Stimulated activated CD8-positive, alpha-beta memory T cell treated with anti-CD3 and anti-CD28 coated beads, Interleukin-7, amount 100 ng/mL, for 4 hours (primary cell): ENCODE data around the gene HSD17B3.
"Not testable (repeated sequence)": the region's sequence is repeated elsewhere in the genome, so short reads cannot be mapped to it uniquely, and the experiment has no call there.

Source experiments
- DNase-seq, 2 donors: peaks; one replicate each; pipeline ENCODE4 v3.0.0-alpha.2; 2020; ENCODE audit warnings: low read depth in 2 of 2

Gene HSD17B3

DNA sequence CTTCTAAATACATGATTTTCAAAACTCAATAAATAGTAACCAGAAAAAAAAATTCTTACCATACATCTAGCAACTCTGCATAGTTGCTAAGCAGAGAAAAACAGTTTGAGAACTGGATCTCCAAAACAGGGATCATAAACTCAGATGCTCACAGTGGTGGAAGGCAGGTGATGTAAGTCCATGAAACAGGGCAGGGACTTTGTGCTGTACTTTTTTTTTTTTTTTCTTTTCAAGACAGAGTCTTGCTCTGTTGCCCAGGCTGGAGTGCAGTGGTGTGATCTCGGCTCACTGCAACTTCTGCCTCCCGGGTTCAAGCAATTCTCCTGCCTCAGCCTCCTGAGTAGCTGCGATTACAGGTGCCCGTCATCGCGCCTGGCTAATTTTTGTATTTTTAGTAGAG, 5.0 kb upstream of the HSD17B3 start:
- not testable (repeated sequence) for DNase-seq

DNA sequence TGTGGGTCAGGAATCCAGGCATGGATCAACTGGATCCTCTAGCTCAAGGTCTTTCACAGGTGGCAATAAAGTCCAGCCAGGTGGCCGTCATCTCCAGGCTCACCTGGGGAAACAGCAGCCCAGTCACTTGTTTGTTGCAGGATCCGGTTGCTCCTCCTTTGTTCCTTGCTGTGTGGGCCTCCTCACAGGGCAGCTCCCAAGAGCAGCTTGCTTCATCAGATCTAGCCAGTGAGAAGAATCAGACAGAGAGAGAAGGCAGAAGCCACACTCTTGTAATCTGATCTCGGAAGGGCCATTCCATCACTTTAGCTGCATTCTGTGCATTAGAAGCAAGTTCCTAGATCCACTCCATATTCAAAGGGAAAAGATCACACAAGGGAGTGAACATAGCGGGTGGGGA, 3.2 kb upstream of the HSD17B3 start:
- DNase-seq: no peak

DNA sequence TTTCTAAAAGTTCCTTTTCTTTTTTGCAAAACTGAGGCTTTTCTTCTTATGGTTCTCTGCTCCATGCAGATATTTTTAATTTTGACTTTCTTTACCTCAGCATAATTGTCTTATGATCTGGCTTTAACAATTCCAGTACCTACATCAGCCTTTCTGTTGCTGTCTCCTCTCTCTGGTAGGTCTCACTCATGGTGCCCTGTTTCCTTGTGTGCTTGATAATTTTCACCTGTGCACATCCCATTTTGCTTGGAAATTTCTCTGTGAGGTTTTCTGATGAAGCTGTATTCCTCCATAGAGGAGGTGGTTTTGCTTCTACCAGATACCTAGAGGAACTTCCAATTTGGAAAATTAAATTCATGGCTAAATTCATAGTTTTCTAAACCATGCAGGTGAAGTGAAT, 2.3 kb upstream of the HSD17B3 start:
- no peak for DNase-seq

DNA sequence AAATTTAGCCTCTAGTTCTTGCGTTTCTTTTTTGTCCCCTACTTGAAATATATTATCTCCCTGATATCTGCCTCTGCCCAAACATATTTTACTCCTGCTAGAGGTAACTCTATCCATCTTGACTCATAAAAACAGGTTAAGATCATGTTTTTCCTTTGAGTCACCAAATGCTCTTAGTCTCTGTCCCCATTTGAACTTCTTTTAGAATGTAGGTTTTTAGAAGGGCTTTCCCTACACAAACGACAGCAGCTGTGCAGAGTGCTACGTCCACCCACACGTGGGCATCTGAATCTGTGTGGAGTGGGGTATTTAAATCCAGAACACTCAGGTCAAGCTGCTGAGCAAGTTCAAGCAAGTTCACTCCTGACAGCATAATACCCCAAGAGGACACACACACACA, 2.2 kb downstream of the HSD17B3 start:
- no peak for DNase-seq

DNA sequence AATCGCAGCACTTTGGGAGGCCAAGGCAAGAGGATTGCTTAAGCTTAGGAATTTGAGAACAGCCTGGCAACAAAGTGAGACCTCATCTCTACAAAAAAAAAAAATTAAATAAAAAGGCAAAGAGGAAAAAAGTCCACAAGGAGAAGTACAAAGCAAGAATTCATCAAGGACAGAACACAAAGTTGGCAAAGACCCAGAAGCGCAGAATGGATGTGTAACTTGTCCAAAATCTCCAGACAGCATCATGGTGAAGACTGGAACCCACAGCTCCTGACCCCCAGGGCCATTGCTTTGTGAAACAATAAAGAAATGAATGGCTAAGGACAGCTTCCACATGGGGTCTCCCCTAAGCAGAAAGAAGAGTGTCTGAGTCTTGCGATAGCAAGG, 7.8 kb downstream of the HSD17B3 start:
- no peak for DNase-seq

DNA sequence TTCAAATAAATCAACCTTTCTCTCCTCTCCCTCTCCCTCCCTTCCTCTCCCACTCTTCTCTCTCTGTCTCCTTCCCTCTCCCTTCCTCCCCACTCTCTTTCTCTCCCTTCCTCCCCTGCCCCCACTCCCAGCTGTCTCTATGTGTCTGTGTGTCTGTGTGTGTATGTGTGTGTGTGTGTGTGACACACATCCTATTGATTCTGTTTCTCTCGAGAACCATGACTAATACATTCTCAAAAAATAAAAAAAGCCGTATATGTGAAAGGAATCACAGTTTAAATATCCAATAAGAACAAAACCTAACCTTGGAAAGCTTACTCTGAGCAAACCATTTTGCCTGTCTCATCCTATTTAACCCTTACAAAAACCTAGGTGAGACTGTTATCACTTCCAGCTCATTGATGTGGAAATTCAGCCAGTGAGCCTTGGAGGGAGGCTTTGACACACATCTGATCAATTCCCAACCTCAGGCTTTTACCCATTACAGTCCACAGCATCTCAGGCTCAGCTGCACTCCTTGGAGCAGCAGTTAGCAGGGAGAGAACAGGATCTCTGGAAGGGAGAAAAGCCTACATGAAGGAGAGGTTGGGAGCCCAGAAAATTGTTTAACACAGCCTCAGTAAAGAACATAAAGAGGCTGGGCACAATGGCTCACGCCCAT, 8.3 kb downstream of the HSD17B3 start:
- DNase-seq: no peak

- DNase-seq: no peak
Observed at GRCh38 chr9:96289392-96289791, 12.6 kb downstream of the HSD17B3 start.

GRCh38 chr9:96281641-96282040, 20.3 kb downstream of the HSD17B3 start:
- no peak for DNase-seq

- no peak for DNase-seq
Observed at GRCh38 chr9:96279932-96280331, 22.0 kb downstream of the HSD17B3 start.

GRCh38 chr9:96274939-96275338, 27.0 kb downstream of the HSD17B3 start:
- DNase-seq: no peak

- DNase-seq: no peak
Observed at GRCh38 chr9:96270236-96270744, 31.7 kb downstream of the HSD17B3 start.

- no peak for DNase-seq
Observed at GRCh38 chr9:96258967-96259366, 43.0 kb downstream of the HSD17B3 start.

DNA sequence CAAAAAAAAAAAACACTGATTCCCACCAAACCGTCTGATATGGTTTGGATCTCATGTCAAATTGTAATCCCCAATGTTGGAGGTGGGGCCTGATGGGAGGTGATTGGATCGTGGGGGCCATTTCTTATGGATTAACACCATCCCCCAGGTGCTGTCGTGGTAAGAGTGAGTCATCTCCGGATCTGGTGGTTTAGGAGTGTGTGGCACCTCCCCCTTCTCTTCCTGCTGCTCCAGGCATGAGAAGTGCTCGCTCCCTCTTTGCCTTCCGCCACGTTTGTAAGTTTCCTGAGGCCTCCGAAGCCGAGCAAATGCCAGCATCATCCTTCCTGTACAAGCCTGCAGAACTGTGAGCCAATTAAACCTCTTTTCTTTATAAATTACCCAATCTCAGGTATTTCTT, 45.2 kb downstream of the HSD17B3 start:
- no peak for DNase-seq

DNA sequence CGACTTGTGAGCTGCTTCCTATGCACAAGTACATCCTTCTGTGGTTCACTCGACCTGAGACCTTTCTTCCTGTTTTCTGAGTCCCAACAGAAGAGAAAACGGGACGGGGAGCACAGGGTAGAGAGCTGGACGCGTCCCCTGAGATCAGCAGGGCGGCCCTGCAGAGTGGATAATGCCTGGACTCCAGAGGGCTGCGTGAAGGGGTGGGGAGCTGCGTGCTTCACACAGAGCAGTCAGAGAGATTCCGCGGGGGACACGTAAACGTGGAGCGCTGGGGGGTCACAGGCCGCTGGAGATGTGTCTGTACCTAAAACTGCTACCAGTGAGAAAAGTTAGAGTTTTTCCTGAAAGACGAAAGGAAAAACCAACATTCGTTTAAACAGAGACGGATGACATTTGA, 46.3 kb downstream of the HSD17B3 start:
- no peak for DNase-seq

- DNase-seq: no peak
Observed at GRCh38 chr9:96253059-96253696, 48.8 kb downstream of the HSD17B3 start.

DNA sequence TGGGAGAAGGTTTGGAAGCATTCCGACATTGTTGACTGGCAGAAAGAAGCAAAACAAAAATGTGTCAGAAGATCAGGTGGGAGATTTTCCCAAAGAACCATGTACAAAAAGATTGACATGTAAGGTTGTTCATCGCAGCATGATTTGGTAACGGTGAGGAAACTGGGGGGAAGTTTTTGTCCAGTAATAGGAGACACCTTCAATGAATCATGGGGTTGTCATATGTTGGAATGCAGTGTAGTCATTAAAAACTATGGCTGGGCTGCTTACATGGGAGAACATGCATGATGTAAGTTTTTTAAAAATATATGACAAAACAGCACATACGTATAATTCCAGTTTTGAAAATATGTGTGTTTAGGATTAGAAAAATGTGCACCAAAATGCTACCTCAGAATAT, 50.5 kb downstream of the HSD17B3 start:
- DNase-seq: no peak

GRCh38 chr9:96249746-96250145, 52.2 kb downstream of the HSD17B3 start:
- DNase-seq: no peak

GRCh38 chr9:96246267-96246671, 55.7 kb downstream of the HSD17B3 start:
- no peak for DNase-seq

GRCh38 chr9:96245399-96245798, 56.6 kb downstream of the HSD17B3 start:
- no peak for DNase-seq

DNA sequence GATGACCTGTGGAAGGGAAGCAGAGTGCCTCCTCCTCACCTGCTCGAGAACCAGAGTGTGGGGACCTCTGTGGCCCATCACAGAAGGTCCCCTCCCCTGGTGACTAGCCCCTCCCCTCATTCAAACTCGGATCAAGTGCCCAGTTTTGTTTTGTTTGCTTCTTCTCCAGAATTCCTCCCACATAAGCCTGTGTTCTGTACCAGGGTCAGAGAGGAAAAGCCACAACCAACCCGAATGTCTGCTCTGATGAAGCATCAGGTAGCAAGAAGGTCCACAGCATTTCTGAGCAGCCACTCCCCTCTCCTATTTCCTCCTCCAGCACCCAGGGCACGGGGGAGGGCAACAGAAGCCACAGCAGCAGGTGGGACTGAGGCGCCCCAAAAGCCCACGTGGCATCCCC, 58.2 kb downstream of the HSD17B3 start:
- DNase-seq: no peak

GRCh38 chr9:96242811-96243210, 59.2 kb downstream of the HSD17B3 start:
- DNase-seq: no peak

GRCh38 chr9:96241391-96241809, 60.6 kb downstream of the HSD17B3 start:
- DNase-seq: peak in 1 of 2 donors; percentile 21

- no peak for DNase-seq
Observed at GRCh38 chr9:96236854-96237550, 65.0 kb downstream of the HSD17B3 start.
